ENCODE results near the gene MRI1.

DNA sequence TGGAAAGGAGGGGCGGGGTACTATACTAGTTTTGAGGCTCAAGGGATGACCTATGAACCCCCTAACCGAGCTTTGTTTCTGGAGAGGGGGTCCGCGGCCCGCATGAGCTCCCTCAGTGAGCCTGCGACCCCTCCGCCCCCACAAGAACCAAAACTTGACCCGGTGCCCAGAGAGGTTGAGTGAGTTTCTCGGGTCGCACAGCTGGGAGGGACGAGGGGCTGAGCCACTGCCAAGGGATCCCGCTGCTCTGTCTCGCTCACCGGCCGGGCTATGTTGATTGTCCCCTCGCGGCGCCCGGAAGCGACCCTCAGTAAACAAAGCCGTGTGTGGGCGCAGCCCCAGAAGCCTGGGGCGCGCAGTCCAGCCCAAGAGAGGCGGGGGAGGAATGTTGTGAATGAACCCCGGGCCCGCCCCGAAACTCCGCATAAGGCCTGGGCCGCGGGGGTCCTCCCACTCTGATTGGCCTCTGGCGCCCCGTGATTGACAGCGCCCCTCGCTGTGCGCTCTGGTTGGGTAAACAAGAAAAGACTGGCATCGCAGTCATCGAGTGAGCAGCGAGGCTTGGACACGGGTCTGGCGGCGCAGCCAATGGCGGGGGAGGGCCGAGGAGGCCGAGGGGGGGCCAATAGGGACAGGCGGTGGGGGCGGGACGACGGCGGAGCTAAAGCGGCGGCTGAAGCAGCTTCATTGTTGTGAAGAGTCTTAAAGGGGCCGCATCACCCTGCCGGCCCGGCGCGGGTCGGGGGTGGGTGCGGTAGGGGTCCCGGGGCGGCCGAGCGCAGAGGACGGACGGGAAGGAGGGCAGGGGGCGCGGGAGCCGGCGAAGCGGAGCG, 30.7 kb downstream of the MRI1 start, which contains the start of gene ZSWIM4:
- TF ChIP-seq, protein P1, sequence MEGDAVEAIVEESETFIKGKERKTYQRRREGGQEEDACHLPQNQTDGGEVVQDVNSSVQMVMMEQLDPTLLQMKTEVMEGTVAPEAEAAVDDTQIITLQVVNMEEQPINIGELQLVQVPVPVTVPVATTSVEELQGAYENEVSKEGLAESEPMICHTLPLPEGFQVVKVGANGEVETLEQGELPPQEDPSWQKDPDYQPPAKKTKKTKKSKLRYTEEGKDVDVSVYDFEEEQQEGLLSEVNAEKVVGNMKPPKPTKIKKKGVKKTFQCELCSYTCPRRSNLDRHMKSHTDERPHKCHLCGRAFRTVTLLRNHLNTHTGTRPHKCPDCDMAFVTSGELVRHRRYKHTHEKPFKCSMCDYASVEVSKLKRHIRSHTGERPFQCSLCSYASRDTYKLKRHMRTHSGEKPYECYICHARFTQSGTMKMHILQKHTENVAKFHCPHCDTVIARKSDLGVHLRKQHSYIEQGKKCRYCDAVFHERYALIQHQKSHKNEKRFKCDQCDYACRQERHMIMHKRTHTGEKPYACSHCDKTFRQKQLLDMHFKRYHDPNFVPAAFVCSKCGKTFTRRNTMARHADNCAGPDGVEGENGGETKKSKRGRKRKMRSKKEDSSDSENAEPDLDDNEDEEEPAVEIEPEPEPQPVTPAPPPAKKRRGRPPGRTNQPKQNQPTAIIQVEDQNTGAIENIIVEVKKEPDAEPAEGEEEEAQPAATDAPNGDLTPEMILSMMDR (IDR thresholded peaks at IDR 0.05; ENCODE audit: borderline replicate concordance, extremely low read depth, low read length, poor library complexity, severe bottlenecking): no peak
- TF ChIP-seq EZH2 (IDR thresholded peaks at IDR 0.05; ENCODE audit: borderline replicate concordance, low read depth, low read length, severe bottlenecking): no peak

Measured in DND-41 (cell line).